HG02981 (cell line): ENCODE results near the gene CUL4A.

Source experiments
- ATAC-seq: cut with Tn5 transposase; IDR thresholded peaks from one replicate; pipeline ENCODE4 v1.9.1; 2021; ENCODE audit warnings: mild to moderate bottlenecking, moderate library complexity; ENCODE audit not compliant: unreplicated experiment

CUL4A gene

GRCh38 chr13:113207890-113208420 lies 1.5 kb upstream of the CUL4A start:
- peak; percentile 1 for ATAC-seq

GRCh38 chr13:113208421-113209335 lies 735 bp upstream of the CUL4A start, which contains the start of gene PCID2:
Gene PCID2 (minus strand): TSS chr13:113208669. CDS start chr13:113208634, 35 bp downstream.
- ATAC-seq, result peak; percentile 72

GRCh38 chr13:113209759-113210421 lies 477 bp downstream of the CUL4A start:
- ATAC-seq, result peak; percentile 45

GRCh38 chr13:113210833-113211232 lies 1.4 kb downstream of the CUL4A start:
- ATAC-seq, result no peak

GRCh38 chr13:113211774-113212173 lies 2.4 kb downstream of the CUL4A start:
- no peak for ATAC-seq

GRCh38 chr13:113216254-113217048 lies 7.0 kb downstream of the CUL4A start:
- no peak for ATAC-seq

- no peak for ATAC-seq
Observed at GRCh38 chr13:113218586-113218985, 9.2 kb downstream of the CUL4A start.

GRCh38 chr13:113219256-113219940 lies 10.0 kb downstream of the CUL4A start:
- no peak for ATAC-seq

- no peak for ATAC-seq
Observed at GRCh38 chr13:113220141-113220598, 10.8 kb downstream of the CUL4A start.

GRCh38 chr13:113220877-113221276 lies 11.5 kb downstream of the CUL4A start:
- ATAC-seq, result no peak

- no peak for ATAC-seq
Observed at GRCh38 chr13:113223070-113223469, 13.7 kb downstream of the CUL4A start.

GRCh38 chr13:113224486-113224885 lies 15.1 kb downstream of the CUL4A start:
- no peak for ATAC-seq

- no peak for ATAC-seq
Observed at GRCh38 chr13:113225515-113225914, 16.1 kb downstream of the CUL4A start.

- no peak for ATAC-seq
Observed at GRCh38 chr13:113226873-113227450, 17.5 kb downstream of the CUL4A start.

GRCh38 chr13:113229161-113229560 lies 19.7 kb downstream of the CUL4A start:
- no peak for ATAC-seq

- ATAC-seq, result no peak
Observed at GRCh38 chr13:113229791-113230190, 20.4 kb downstream of the CUL4A start.

- ATAC-seq, result no peak
Observed at GRCh38 chr13:113231306-113232207, 22.1 kb downstream of the CUL4A start.

- ATAC-seq, result no peak
Observed at GRCh38 chr13:113232208-113233003, 23.0 kb downstream of the CUL4A start.
